COR-L47 (cell line): ENCODE results near the gene SEZ6.
"Not testable (repeated sequence)": the region's sequence is repeated elsewhere in the genome, so short reads cannot be mapped to it uniquely, and the experiment has no call there.

Experiments used
- DNase-seq: peaks from one replicate; lab custom pipeline; 2025; lab: John Stamatoyannopoulos, UW

SEZ6 gene

DNA sequence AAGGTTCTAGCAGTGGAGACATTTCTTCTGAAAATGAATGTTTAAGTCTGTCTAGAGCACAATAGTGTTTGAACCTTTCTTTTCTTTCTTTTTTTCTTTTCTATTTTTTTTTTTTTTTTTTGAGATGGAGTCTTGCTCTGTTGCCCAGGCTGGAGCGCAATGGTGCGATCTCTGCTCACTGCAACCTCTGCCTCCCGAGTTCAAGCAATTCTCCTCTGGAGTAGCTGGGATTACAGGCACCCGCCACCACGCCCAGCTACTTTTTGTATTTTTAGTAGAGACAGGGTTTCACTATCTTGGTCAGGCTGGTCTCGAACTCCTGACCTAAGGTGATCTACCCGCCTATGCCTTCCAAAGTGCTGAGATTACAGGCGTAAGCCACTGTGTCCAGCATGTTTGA is 71.3 kb downstream of the SEZ6 start:
- not testable (repeated sequence) for DNase-seq

GRCh38 chr17:28929787-28930186 is 76.0 kb downstream of the SEZ6 start:
- DNase-seq: no peak

GRCh38 chr17:28928061-28928460 is 77.8 kb downstream of the SEZ6 start:
- no peak for DNase-seq

DNA sequence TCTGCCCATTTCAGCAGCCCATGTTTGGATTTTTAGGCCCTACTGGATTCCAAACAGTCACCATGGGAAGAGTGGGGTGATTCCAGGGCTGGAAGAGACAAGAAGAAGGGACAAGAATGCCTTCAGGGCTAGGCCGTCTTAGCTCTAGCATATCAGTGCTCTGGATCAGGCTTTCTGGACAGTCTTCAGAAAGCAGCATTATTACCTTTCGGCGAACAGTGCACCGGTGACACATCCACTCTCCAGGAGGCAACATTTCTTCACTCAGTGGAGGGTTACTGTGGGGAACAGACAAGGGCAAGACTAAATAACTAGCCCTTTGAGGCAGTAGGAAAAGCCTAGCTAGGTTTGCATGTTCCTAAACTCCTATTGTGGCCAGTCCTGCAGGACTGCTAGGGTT is 79.0 kb downstream of the SEZ6 start:
- DNase-seq: no peak

GRCh38 chr17:28926366-28926765 is 79.5 kb downstream of the SEZ6 start:
- DNase-seq: no peak

DNA sequence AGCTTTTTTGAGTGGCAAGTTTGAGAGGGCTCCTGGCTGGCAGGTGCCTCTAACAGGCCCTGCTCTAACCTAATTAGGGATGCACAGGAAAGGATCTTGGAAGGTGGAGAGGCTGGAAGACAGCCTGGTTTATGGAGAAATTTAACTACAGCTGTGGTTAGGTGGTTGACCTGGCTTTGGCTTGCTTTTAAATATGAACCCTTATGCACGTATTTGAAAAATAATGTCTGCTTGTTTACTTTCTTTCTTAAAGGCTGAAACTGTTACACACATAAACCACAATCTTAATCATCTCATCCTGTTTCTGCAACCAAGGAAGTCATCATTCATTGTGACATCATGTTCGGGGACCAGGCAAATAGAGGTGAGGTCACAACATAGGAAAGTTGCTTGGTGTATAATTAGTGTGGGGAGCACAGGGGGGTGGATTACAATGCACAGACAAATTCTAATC is 79.9 kb downstream of the SEZ6 start:
- no peak for DNase-seq

DNA sequence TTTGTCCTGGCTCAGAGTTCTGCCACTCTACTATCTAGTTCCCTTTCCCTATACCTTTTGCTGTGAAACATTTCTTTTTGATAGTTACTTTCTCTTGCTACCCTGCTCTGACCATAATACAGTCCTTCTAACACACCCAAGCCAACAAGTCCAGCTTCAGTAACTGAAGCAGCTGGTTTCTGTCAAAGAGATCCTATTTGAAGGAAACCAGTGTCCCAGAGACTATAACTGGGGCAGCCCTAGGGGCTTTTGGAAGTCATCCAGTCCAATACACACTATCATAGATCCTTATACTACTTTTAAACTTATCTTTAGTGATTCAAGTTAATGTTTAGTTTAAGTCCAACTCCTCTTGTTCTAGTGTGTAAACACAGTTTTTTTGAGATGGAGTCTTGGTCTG is 85.6 kb downstream of the SEZ6 start:
- DNase-seq: no peak

GRCh38 chr17:28918295-28918694 is 87.5 kb downstream of the SEZ6 start:
- no peak for DNase-seq

DNA sequence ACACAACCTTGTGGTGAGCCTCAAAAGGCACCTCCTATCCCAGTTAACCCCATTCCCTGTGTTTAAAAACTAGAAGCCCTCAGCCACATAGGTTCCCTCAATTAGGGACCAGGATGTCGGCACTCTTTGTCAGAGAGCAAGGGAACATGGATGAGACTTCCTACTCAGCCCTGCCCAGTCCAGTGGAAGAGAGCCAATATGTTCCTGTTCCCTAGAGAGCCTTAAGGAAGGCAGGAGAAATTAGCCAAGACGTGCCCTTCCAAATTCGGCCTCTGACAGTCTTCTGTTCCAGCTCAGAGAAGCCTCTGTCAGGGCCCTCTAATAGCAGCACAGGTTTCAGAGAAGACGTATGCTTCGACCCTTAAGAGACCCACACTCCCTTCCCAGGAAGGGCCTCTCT is 88.4 kb downstream of the SEZ6 start:
- no peak for DNase-seq

DNA sequence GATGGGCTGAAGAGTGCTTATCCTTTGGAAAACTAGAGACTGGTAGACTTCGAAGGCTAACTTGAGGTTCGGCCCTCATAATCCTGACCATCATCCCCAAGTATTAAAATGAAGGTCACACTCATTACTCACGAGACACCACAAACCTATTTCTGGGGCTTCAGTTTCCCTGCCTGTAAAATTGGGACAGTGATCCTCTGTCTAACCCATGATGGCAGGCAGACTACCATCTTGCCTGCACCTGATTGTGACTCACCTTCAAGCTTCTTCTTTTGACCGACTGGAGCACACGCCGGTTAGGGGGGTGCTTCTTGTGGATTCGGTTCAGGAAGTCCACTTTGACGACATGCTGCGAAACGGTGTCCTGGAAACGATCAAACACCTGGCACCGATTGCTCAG is 88.8 kb downstream of the SEZ6 start:
- DNase-seq: no peak

DNA sequence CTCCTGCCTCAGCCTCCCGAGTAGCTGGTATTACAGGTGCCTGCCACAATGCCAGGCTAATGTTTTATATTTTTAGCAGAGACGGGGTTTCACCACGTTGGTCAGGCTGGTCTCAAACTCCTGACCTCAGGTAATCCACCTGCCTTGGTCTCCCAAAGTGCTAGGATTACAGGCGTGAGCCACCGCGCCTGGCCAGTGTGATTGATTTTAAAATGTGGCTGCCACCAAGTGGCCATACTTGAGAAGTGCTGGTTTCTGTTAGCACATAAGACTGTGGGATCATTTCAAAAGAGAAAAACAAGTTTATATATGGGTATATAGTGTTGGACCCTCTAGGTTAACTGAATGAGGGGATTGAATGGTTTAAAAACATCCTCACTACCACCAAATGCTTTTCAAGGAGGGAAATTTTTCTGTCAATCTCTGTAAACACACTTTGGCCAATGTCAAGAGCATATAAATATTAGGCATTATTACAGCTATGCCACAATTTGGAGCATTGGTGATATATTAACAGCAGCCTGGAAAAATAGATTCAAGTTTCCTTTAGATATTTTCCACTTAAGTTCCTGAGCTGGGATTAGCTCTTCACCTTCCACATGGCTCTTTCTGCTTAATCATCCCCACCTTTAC is 89.4 kb downstream of the SEZ6 start:
- peak; percentile 26 for DNase-seq

DNA sequence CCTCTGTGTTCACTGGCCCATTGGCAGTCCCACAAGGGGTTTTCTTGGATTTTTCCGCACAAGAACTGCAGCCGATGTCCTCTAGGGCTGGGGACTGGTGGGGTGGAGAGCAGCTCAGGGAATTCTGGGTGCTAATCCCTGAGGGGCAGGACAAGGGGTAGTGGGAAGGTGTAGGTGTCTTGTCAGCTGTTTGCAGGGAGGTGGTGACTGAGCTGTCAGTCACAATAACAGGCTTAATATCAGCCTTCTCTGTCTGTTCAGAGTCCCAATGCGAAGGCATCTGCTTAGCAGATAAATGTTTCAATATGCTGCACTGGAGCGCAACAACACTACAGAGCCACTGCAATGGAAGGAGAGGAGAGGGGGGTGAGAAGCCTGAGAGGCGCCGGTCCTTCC is 92.9 kb downstream of the SEZ6 start:
- no peak for DNase-seq

GRCh38 chr17:28912281-28912937 is 93.4 kb downstream of the SEZ6 start:
- no peak for DNase-seq

GRCh38 chr17:28911411-28912045 is 94.3 kb downstream of the SEZ6 start:
- DNase-seq: no peak

GRCh38 chr17:28910534-28910933 is 95.3 kb downstream of the SEZ6 start:
- no peak for DNase-seq

GRCh38 chr17:28908640-28909167 is 97.1 kb downstream of the SEZ6 start:
- no peak for DNase-seq

- DNase-seq: no peak
Observed at GRCh38 chr17:28907709-28908475, 97.9 kb downstream of the SEZ6 start.

DNA sequence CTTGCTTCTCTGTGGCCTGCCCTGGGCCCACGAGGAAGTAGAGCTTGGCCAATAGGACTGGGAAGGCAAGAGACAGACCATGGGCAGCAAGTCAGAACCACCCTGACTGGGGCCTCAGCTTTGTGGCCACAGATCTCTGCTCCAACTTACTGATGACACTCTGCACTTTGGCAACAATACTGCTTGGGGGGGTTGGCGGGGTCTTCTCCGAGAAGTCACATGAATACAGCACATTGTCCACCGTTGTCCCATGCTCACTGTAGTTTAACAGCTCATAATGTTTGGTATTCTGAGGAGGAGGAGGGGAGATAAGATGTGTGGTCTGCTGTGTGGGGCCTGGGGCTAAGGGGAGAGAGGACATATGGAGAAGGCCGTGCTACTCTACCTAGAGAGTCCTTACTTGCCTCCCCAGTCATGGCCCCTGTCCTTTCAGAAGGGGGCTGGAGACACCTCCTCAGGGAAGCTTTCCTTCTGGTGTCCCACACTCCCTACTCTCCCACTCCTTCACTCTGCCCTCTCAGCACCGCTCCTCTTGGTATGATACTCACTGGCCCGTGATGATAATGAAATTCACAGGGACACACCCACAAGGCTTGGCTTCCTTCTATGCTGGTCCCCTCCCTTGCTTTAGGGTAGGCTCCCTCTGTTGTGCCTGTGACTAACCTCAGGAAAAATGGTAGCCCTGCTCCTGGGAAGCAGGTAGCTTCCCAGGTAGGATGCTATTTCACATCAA is 99.0 kb downstream of the SEZ6 start:
- no peak for DNase-seq

GRCh38 chr17:28906276-28906675 is 99.6 kb downstream of the SEZ6 start:
- no peak for DNase-seq
